ENCODE measurements around the gene GCC2. TPM values are rescaled to one million over a fixed set of nuclear protein-coding genes. Genes with fewer than 3 reads are reported as not detected.
A peak's percentile ranks its signal among the peaks of the same experiment; 100 is the strongest.

GCC2 gene
- polyA plus RNA-seq, 1 of the 3 experiments (the other 2 are of a cell fraction) = 4.5 TPM

DNA sequence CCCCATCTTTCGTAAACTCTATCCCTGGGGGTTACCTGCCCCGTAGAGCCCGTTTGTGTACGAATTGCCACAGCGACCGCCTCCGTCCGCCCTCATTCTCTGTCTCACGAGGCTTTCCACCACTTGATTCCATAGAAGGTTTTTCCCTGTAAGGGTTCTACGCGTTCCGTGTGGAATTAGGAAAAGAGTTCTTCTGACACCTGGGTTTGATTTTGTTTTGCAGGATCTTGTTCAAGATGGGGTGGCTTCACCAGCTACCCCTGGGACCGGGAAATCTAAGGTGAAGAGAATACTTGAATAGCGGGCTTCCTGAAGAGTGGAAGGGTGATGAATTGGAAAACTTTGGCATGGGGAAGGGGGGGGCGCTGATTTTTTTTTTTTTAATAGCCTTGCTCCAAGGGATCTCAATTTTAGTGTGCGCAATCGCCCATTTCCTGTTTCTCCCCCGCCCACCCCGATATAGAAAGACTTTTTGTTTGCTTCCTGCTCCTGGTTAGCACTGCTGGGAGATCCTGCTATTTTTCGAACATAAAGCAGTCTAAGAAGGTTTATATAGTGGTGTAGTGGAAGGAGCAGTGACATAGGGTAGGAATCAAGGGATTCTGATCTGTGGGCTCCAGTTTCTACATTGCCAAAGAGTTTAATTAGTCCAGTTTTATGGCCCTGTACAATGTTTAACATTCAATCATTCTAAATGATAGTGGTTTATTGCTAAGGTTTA is 564 bp downstream of the GCC2 start:
- Histone ChIP-seq H3K27ac (ENCODE audit: low read depth in 2 of 2, low read length in 1 of 2) (peak overlapping the region; percentile 88 to 89), H3K27me3 (ENCODE audit: insufficient read depth) (no peaks in the 10 kb centered on the region), H3K9me2 (no peaks in the 10 kb centered on the region), H3K4me3 (ENCODE audit: low read depth in 2 of 2, low read length in 1 of 2) (peak overlapping the region; percentile 94 to 97), H3K9me3 (no peaks in the 10 kb centered on the region), H3K4me1 (ENCODE audit: control insufficient read depth in 1 of 2, insufficient read depth in 2 of 2, low read depth in 1 of 2, low read length in 1 of 2) (peaks cover 0 to 14% of the 10 kb centered on the region in 2 experiments; a peak in 2 of 4 replicates), H4K20me1 (ENCODE audit: insufficient read depth) (no peaks in the 10 kb centered on the region), H3K79me2 (ENCODE audit: insufficient read depth) (peaks cover 19% of the 10 kb centered on the region), H3K36me3 (replicated peaks in 1 of 2; ENCODE audit: control insufficient read depth in 1 of 2, insufficient read depth in 2 of 2, low read length in 1 of 2) (peaks cover 22 to 23% of the 10 kb centered on the region in 2 experiments), H3K4me2 (peak overlapping the region; percentile 81), H3K9ac (peak overlapping the region; percentile 88), H3F3A (replicated peaks; ENCODE audit: insufficient read depth) (peaks cover 12% of the 10 kb centered on the region), H2AFZ (ENCODE audit: low read depth) (peak overlapping the region; percentile 92)
- CTCF ChIA-PET = interaction anchor here (0.6 kb wide), 1 partner anchor 10 kb away, joined by 3 read pairs; no protein-coding TSS in a partner anchor
- TF ChIP-seq YY1 (IDR thresholded peaks at IDR 0.05; ENCODE audit: low read depth) (no peak), EZH2phosphoT487 (IDR thresholded peaks at IDR 0.05; ENCODE audit: borderline replicate concordance, low read depth) (no peak), TAF1 (IDR thresholded peaks at IDR 0.05; ENCODE audit: borderline replicate concordance, low read depth, low read length) (no peak), ELF1 (IDR thresholded peaks at IDR 0.05) (0 out of 2 replicates have a peak, but pooled peaks have one; percentile 33)
- POLR2A ChIA-PET = interaction anchor here (0.8 to 1.6 kb wide), 2 partner anchors 72 to 84 kb away, joined by 3 to 7 read pairs; partner anchors contain the start of genes LIMS1 and SULT1C4
- 2% methylated on average over 11 of the region's 20 CpGs for WGBS (ENCODE audit: low lambda C conversion rate)
- peak; percentile 50 for DNase-seq

DNA sequence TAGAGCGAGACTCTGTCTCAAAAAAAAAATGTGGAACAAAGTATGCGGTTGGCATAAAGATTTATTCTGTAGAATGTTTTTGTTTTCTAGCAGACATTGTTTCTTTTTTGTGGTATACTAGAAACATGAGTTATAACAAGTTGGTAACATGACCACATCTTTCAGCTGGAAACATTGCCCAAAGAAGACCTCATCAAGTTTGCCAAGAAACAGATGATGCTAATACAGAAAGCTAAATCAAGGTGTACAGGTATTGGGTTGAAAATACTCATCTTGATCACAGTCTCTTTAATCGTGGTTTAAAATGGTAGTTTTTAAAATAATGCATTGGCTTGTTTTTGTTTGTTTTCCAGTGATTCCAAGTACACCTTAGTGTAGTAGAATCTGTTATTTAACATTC is 1.9 kb downstream of the GCC2 start:
- peaks cover 34 to 35% of the 10 kb centered on the region in 2 experiments for H3K36me3 ChIP-seq (replicated peaks in 1 of 2; ENCODE audit: control insufficient read depth in 1 of 2, insufficient read depth in 2 of 2, low read length in 1 of 2)
- no peaks in the 10 kb centered on the region for H3K27me3 ChIP-seq (ENCODE audit: insufficient read depth)
- H3F3A ChIP-seq (replicated peaks; ENCODE audit: insufficient read depth) = peaks cover 12% of the 10 kb centered on the region
- no peaks in the 10 kb centered on the region for H4K20me1 ChIP-seq (ENCODE audit: insufficient read depth)
- no peak overlapping the region for H2AFZ ChIP-seq (ENCODE audit: low read depth)
- POLR2A ChIA-PET = no interaction called here
- TF ChIP-seq PBX3 (IDR thresholded peaks at IDR 0.05) (no peak), REST (IDR thresholded peaks at IDR 0.05; ENCODE audit: low read depth, low read length) (no peak), MXI1 (IDR thresholded peaks at IDR 0.05; ENCODE audit: low read depth, low read length) (no peak), RCOR1 (IDR thresholded peaks at IDR 0.05; ENCODE audit: low read length) (no peak), NRF1 (IDR thresholded peaks at IDR 0.05; ENCODE audit: low read depth, low read length) (no peak), FOXM1 (IDR thresholded peaks at IDR 0.05; ENCODE audit: low read depth) (no peak), EZH2phosphoT487 (IDR thresholded peaks at IDR 0.05; ENCODE audit: borderline replicate concordance, low read depth) (no peak), ELF1 (IDR thresholded peaks at IDR 0.05) (no peak), SIN3A (IDR thresholded peaks at IDR 0.05; ENCODE audit: borderline replicate concordance, low read depth, low read length) (no peak), USF2 (IDR thresholded peaks at IDR 0.05; ENCODE audit: borderline replicate concordance, low read depth, low read length) (no peak), RAD21 (IDR thresholded peaks at IDR 0.05; ENCODE audit: low read length) (no peak), TCF12 (IDR thresholded peaks at IDR 0.05) (no peak), NFIC (IDR thresholded peaks at IDR 0.05; ENCODE audit: borderline replicate concordance) (no peak)
- TF ChIP-seq, protein P1, sequence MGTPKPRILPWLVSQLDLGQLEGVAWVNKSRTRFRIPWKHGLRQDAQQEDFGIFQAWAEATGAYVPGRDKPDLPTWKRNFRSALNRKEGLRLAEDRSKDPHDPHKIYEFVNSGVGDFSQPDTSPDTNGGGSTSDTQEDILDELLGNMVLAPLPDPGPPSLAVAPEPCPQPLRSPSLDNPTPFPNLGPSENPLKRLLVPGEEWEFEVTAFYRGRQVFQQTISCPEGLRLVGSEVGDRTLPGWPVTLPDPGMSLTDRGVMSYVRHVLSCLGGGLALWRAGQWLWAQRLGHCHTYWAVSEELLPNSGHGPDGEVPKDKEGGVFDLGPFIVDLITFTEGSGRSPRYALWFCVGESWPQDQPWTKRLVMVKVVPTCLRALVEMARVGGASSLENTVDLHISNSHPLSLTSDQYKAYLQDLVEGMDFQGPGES (IDR thresholded peaks at IDR 0.05; ENCODE audit: low read depth, low read length) = no peak
- TF ChIP-seq, protein P2, sequence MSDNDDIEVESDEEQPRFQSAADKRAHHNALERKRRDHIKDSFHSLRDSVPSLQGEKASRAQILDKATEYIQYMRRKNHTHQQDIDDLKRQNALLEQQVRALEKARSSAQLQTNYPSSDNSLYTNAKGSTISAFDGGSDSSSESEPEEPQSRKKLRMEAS (IDR thresholded peaks at IDR 0.05; ENCODE audit: low read depth) = no peak
- H3K4me3 ChIP-seq (ENCODE audit: low read depth in 2 of 2, low read length in 1 of 2) = 0 out of 4 replicates have a peak overlapping the region, but pooled peaks of 1 of the 2 experiments have one; percentile 94
- H3K27ac ChIP-seq (ENCODE audit: low read depth in 2 of 2, low read length in 1 of 2) = no peak overlapping the region
- peaks cover 19% of the 10 kb centered on the region for H3K79me2 ChIP-seq (ENCODE audit: insufficient read depth)
- H3K9ac ChIP-seq = no peak overlapping the region
- peaks cover 0 to 10% of the 10 kb centered on the region in 2 experiments; a peak in 2 of 4 replicates for H3K4me1 ChIP-seq (ENCODE audit: control insufficient read depth in 1 of 2, insufficient read depth in 2 of 2, low read depth in 1 of 2, low read length in 1 of 2)
- no peaks in the 10 kb centered on the region for H3K9me3 ChIP-seq
- no peak for DNase-seq
- no peak overlapping the region for H3K4me2 ChIP-seq
- CTCF ChIA-PET = interaction anchor here (0.7 kb wide), 1 partner anchor 133 kb away, joined by 3 read pairs; no protein-coding TSS in a partner anchor
- 93% methylated on average over 3 of the region's 3 CpGs for WGBS (ENCODE audit: low lambda C conversion rate)
- no peaks in the 10 kb centered on the region for H3K9me2 ChIP-seq

All from SK-N-SH (cell line).